ENCODE results near the gene GLI2.
A peak's percentile ranks its signal among the peaks of the same experiment; 100 is the strongest.

Gene GLI2

GRCh38 chr2:120735746-120736170 is at the start of gene GLI2:
GLI2 (plus strand) TSS chr2:120735868; CDS start chr2:120797321, 61,453 bp downstream.
- peak; percentile 30 for DNase-seq

- DNase-seq: no peak
Observed at GRCh38 chr2:120685974-120686297, 49.7 kb upstream of the GLI2 start.

GRCh38 chr2:120686511-120687168 is 49.0 kb upstream of the GLI2 start:
- no peak for DNase-seq

- no peak for DNase-seq
Observed at GRCh38 chr2:120687210-120687609, 48.5 kb upstream of the GLI2 start.

GRCh38 chr2:120690521-120690920 is 45.1 kb upstream of the GLI2 start:
- no peak for DNase-seq

GRCh38 chr2:120691410-120691809 is 44.3 kb upstream of the GLI2 start:
- DNase-seq: no peak

- no peak for DNase-seq
Observed at GRCh38 chr2:120692691-120693090, 43.0 kb upstream of the GLI2 start.

GRCh38 chr2:120693121-120693520 is 42.5 kb upstream of the GLI2 start:
- DNase-seq: no peak

GRCh38 chr2:120694034-120694433 is 41.6 kb upstream of the GLI2 start:
- no peak for DNase-seq

- DNase-seq: no peak
Observed at GRCh38 chr2:120697471-120697870, 38.2 kb upstream of the GLI2 start.

GRCh38 chr2:120699292-120699691 is 36.4 kb upstream of the GLI2 start:
- DNase-seq: no peak

- no peak for DNase-seq
Observed at GRCh38 chr2:120700659-120701058, 35.0 kb upstream of the GLI2 start.

GRCh38 chr2:120701096-120701495 is 34.6 kb upstream of the GLI2 start:
- DNase-seq: no peak

- no peak for DNase-seq
Observed at GRCh38 chr2:120701499-120701898, 34.2 kb upstream of the GLI2 start.

GRCh38 chr2:120702061-120702460 is 33.6 kb upstream of the GLI2 start:
- DNase-seq: no peak

- DNase-seq: no peak
Observed at GRCh38 chr2:120702801-120703200, 32.9 kb upstream of the GLI2 start.

GRCh38 chr2:120703330-120703994 is 32.2 kb upstream of the GLI2 start:
- DNase-seq: no peak

- no peak for DNase-seq
Observed at GRCh38 chr2:120704696-120705095, 31.0 kb upstream of the GLI2 start.

- DNase-seq: no peak
Observed at GRCh38 chr2:120707816-120708215, 27.9 kb upstream of the GLI2 start.

- DNase-seq: no peak
Observed at GRCh38 chr2:120708944-120709607, 26.6 kb upstream of the GLI2 start.

GRCh38 chr2:120709608-120710041 is 26.0 kb upstream of the GLI2 start:
- no peak for DNase-seq

GRCh38 chr2:120710256-120710655 is 25.4 kb upstream of the GLI2 start:
- no peak for DNase-seq

GRCh38 chr2:120711694-120712093 is 24.0 kb upstream of the GLI2 start:
- DNase-seq: no peak

- DNase-seq: no peak
Observed at GRCh38 chr2:120712180-120712681, 23.4 kb upstream of the GLI2 start.
